MM.1S (cell line): ENCODE results near the gene MYH6.
"Not testable (repeated sequence)": the region's sequence is repeated elsewhere in the genome, so short reads cannot be mapped to it uniquely, and the experiment has no call there.

Experiments used
- DNase-seq: peaks from one replicate; pipeline ENCODE4 v3.0.0-alpha.2; 2015
- H2AFZ ChIP-seq: fragments of 300-600 bp; sonication (generic); 2 replicates; pipeline ENCODE4 v1.6.0; 2016; ENCODE audit warnings: antibody characterized with exemption, low read length
- H3F3A ChIP-seq: fragments of 300-600 bp; sonication (generic); 2 replicates; pipeline ENCODE4 v1.6.1; 2016; ENCODE audit warnings: mild to moderate bottlenecking, antibody characterized with exemption, low read length, moderate library complexity, mixed read lengths; ENCODE audit not compliant: insufficient read depth
- H3K27ac ChIP-seq: fragments of 300-600 bp; sonication (generic); 2 replicates; pipeline ENCODE4 v1.5.1; 2016; ENCODE audit warnings: mild to moderate bottlenecking, low read length
- H3K27me3 ChIP-seq: fragments of 300-600 bp; sonication (generic); replicated peaks from 2 replicates; pipeline ENCODE4 v1.6.0; 2016; ENCODE audit warnings: low read length; ENCODE audit not compliant: insufficient read depth
- H3K36me3 ChIP-seq: fragments of 300-600 bp; sonication (generic); replicated peaks from 2 replicates; pipeline ENCODE4 v1.6.1; 2016; ENCODE audit warnings: mild to moderate bottlenecking, low read length, mixed read lengths; ENCODE audit not compliant: insufficient read depth
- H3K4me1 ChIP-seq: fragments of 300-600 bp; sonication (generic); 2 replicates; pipeline ENCODE4 v1.6.1; 2016; ENCODE audit warnings: low read length, mixed read lengths
- H3K4me2 ChIP-seq: fragments of 300-600 bp; sonication (generic); 2 replicates; pipeline ENCODE4 v1.6.0; 2016; ENCODE audit warnings: low read depth, low read length
- H3K4me3 ChIP-seq: fragments of 300-600 bp; sonication (generic); 2 replicates; pipeline ENCODE4 v1.5.1; 2016; ENCODE audit warnings: low read length, mixed read lengths
- H3K79me2 ChIP-seq: fragments of 300-600 bp; sonication (generic); 2 replicates; pipeline ENCODE4 v1.6.1; 2016; ENCODE audit warnings: mixed run types, low read length, mixed read lengths
- H3K9ac ChIP-seq: fragments of 300-600 bp; sonication (generic); 2 replicates; pipeline ENCODE4 v1.6.1; 2016; ENCODE audit warnings: low read length, mixed read lengths
- H3K9me2 ChIP-seq: fragments of 300-600 bp; sonication (generic); replicated peaks from 2 replicates; pipeline ENCODE4 v1.6.1; 2016; ENCODE audit warnings: mild to moderate bottlenecking, low read length, mixed read lengths; ENCODE audit not compliant: insufficient read depth
- H3K9me3 ChIP-seq: fragments of 300-600 bp; sonication (generic); replicated peaks from 2 replicates; pipeline ENCODE4 v1.6.1; 2016; ENCODE audit warnings: mild to moderate bottlenecking, low read length, mixed read lengths; ENCODE audit not compliant: insufficient read depth
- H4K20me1 ChIP-seq: fragments of 300-600 bp; sonication (generic); 2 replicates; pipeline ENCODE4 v1.6.1; 2016; ENCODE audit warnings: mild to moderate bottlenecking, low read length, moderate library complexity, mixed read lengths; ENCODE audit not compliant: insufficient read depth
- CTCF ChIP-seq: fragments of 300-600 bp; sonication (generic); IDR thresholded peaks from 2 replicates; pipeline ENCODE4 v1.5.1; 2016; ENCODE audit warnings: antibody characterized with exemption, low read length, mixed read lengths
- EZH2 ChIP-seq: fragments of 300-600 bp; sonication (generic); optimal IDR thresholded peaks from 2 replicates; pipeline ENCODE3; 2017; ENCODE audit warnings: low read depth, mild to moderate bottlenecking, antibody characterized with exemption, low read length, mixed read lengths
- EZH2phosphoT487 ChIP-seq: fragments of 300-600 bp; sonication (generic); IDR thresholded peaks from 2 replicates; pipeline ENCODE4 v1.6.1; 2018; ENCODE audit warnings: antibody characterized with exemption, low read length

MYH6 gene

DNA sequence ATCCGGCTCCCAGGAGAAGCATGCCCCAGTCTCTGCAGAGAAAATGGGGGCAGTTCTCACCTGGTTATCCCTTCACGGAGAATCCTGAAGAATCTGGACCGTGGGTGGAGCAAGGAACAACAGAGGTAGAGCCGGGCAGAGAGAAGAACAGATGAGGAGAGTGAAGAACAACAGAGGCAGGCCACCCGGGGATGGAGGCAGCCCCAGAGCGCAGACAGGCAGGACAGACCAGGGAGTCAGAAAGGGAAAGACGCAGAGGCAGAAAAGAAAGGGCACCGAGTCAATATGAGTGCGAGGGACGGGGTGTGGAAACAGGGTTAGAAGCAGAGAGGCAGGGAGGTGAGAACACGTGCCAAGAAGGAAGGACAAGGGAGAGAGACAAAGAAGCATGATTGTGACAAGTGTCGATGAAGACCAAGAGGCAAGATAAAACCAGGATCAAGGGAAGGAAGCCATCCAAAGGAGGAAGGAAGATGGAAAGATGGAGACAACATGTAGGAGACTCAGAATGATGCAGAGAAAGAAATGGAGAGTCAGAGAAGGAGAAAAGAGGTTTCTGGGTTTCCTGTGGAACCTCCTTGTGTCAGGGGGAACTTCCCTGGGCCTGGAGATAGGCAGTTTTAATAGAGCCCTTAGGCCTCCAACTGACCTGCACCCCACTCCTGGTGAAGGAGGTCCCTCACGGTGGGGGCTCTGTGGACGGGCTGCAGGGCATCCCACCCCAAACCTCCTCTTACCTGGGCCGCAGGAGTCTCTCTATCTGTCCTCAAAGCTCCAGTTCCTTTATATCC is at the start of gene MYH6:
TSS of gene MYH6 (minus strand) at position 758 of the 791 bp plus-strand sequence. CDS start 1,050 bp downstream, outside the sequence.
- TF ChIP-seq EZH2phosphoT487 = no peak
- TF ChIP-seq CTCF = no peak
- no peak for TF ChIP-seq EZH2
- Histone ChIP-seq H3K9me2 (no peaks in the 10 kb centered on the region), H3F3A (no peaks in the 10 kb centered on the region), H2AFZ (no peak within 1 kb of the TSS), H3K79me2 (no peaks in the 10 kb centered on the region), H3K36me3 (no peaks in the 10 kb centered on the region), H3K27ac (no peak within 1 kb of the TSS), H3K9ac (no peak within 1 kb of the TSS), H3K4me3 (no peak within 1 kb of the TSS), H3K4me2 (no peak within 1 kb of the TSS), H3K27me3 (peaks cover 47% of the 10 kb centered on the region), H3K4me1 (no peaks in the 10 kb centered on the region), H3K9me3 (no peaks in the 10 kb centered on the region), H4K20me1 (no peaks in the 10 kb centered on the region)
- no peak for DNase-seq

DNA sequence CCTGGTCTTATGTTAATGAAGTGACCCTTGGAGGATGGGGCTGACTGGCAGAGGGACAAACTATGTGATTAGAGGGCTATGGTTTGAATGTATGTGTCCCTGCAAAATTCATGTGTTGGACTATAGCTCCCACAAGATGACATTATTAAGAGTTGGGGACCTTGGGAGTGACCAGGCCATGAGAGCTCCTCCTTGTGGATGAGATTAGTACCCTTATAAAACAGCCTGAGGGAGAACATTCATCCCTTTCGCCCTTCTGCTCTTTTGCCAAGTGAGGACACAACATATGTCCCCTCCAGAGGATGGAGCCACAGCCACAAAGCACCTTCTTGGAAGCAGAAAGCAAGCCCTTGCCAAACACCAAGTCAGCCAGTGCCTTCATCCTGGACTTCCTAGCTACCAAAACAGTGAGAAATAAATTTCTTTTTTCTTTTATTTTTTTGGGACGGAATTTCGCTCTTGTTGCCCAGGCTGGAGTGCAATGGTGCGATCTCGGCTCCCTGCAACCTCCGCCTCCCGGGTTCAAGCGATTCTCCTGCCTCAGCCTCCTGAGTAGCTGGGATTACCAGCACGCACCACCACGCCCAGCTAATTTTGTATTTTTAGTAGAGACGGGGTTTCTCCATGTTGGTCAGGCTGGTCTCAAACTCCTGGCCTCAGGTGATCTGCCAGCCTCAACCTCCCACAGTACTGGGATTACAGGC is 49.0 kb upstream of the MYH6 start:
- not testable (repeated sequence) for DNase-seq, H2AFZ ChIP-seq, H3F3A ChIP-seq, H4K20me1 ChIP-seq, H3K9ac ChIP-seq, H3K9me2 ChIP-seq, H3K27me3 ChIP-seq, H3K36me3 ChIP-seq, H3K4me3 ChIP-seq, H3K9me3 ChIP-seq, H3K79me2 ChIP-seq, H3K4me2 ChIP-seq, H3K27ac ChIP-seq, H3K4me1 ChIP-seq

- TF ChIP-seq CTCF (no peak), EZH2 (no peak), EZH2phosphoT487 (no peak)
- Histone ChIP-seq H3K9me3 (no peaks in the 10 kb centered on the region), H2AFZ (no peak overlapping the region), H4K20me1 (no peaks in the 10 kb centered on the region), H3K4me3 (no peak overlapping the region), H3K36me3 (no peaks in the 10 kb centered on the region), H3K9me2 (no peaks in the 10 kb centered on the region), H3K27me3 (no peaks in the 10 kb centered on the region), H3K79me2 (no peaks in the 10 kb centered on the region), H3K4me1 (no peaks in the 10 kb centered on the region), H3K27ac (no peak overlapping the region), H3K9ac (no peak overlapping the region), H3F3A (no peaks in the 10 kb centered on the region), H3K4me2 (no peak overlapping the region)
- no peak for DNase-seq
Measured at GRCh38 chr14:23454445-23454856, 46.4 kb upstream of the MYH6 start.

DNA sequence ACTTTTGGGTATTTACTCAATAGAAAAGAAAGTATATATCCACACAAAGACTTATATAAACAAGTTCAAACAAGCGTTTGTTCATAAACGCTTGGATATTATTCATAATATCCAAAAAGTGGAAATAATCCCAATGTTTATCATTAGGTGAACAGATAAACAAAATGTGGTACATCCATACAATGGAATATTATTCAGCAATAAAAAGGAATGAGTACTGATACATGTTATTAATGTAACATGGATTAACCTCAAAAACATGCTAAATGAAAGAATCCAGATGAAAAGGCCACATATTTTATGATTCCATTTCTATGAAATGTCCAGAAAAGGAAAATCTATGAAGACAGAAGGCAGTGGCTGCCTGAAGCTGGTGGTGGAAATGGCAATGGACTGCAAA is 44.2 kb upstream of the MYH6 start:
- Histone ChIP-seq H3K9ac (no peak overlapping the region), H2AFZ (no peak overlapping the region), H3K9me3 (no peaks in the 10 kb centered on the region), H3K79me2 (no peaks in the 10 kb centered on the region), H3F3A (no peaks in the 10 kb centered on the region), H3K4me2 (no peak overlapping the region), H3K9me2 (no peaks in the 10 kb centered on the region), H3K27me3 (no peaks in the 10 kb centered on the region), H3K36me3 (no peaks in the 10 kb centered on the region), H3K4me1 (no peaks in the 10 kb centered on the region), H4K20me1 (no peaks in the 10 kb centered on the region), H3K4me3 (no peak overlapping the region), H3K27ac (no peak overlapping the region)
- TF ChIP-seq EZH2phosphoT487 (no peak), EZH2 (no peak), CTCF (no peak)
- DNase-seq = no peak
